Loucy (cell line): ENCODE measurements around the gene SMIM44.

Experiments
- CTCF ChIP-seq: fragments of 200-600 bp; sonication (generic); conservative IDR thresholded peaks from 2 replicates; pipeline ENCODE4 v1.5.1; 2014; ENCODE audit warnings: mild to moderate bottlenecking, antibody characterized with exemption, low read length
- EZH2phosphoT487 ChIP-seq: fragments of 200-600 bp; IDR thresholded peaks from 2 replicates; pipeline ENCODE4 v1.6.1; 2018; ENCODE audit warnings: antibody characterized with exemption, mild to moderate bottlenecking, moderate library complexity, borderline replicate concordance

GRCh38 chr19:3518255-3518654 lies 35.0 kb upstream of the SMIM44 start:
- no peak for TF ChIP-seq CTCF
- no peak for TF ChIP-seq EZH2phosphoT487
